Panc1 (cell line): ENCODE data around the gene PCSK2.

Experiments
- POLR2AphosphoS5 ChIP-seq: IDR thresholded peaks from 2 replicates; pipeline ENCODE4 v1.6.1; 2012; ENCODE audit warnings: mild to moderate bottlenecking, low read depth, low read length, moderate library complexity
- SIN3A ChIP-seq: IDR thresholded peaks from 2 replicates; pipeline ENCODE4 v1.6.1; 2012; ENCODE audit warnings: low read depth, mild to moderate bottlenecking, low read length, moderate library complexity, borderline replicate concordance; ENCODE audit not compliant: insufficient read depth
- TF ChIP-seq, protein P1 (sequence below), 2 experiments: IDR thresholded peaks; 2 replicates each; pipeline ENCODE4 v1.6.1; 2011 to 2012; ENCODE audit warnings: low read depth in 2 of 2, control low read depth in 1 of 2, low read length in 1 of 2, mild to moderate bottlenecking in 1 of 2, moderate library complexity in 1 of 2; ENCODE audit not compliant: insufficient read depth in 1 of 2
- TF ChIP-seq, protein P2 (sequence below): fragments of 450-650 bp; IDR thresholded peaks from 2 replicates; pipeline ENCODE4 v1.5.1; 2017; ENCODE audit warnings: mild to moderate bottlenecking

DNA sequence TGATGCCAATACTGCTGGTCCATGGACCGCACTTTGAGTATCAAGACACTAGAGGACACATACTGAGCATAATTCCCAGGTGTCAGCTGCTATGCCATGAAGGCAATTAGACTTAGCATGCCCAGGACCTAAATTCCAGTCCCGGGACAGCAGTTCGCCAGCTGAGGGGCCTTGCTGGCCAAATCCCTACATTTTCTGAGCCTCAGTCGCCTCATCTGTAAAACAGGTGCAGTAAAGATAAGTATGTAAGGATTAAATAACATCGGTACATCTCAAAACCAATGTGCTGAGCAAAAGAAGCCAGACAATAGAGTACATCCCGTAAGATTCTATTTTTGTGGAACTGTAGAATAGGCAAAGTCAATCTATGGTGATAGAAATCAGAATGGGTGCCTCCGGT, 303.3 kb downstream of the PCSK2 start:
- TF ChIP-seq, protein P1, sequence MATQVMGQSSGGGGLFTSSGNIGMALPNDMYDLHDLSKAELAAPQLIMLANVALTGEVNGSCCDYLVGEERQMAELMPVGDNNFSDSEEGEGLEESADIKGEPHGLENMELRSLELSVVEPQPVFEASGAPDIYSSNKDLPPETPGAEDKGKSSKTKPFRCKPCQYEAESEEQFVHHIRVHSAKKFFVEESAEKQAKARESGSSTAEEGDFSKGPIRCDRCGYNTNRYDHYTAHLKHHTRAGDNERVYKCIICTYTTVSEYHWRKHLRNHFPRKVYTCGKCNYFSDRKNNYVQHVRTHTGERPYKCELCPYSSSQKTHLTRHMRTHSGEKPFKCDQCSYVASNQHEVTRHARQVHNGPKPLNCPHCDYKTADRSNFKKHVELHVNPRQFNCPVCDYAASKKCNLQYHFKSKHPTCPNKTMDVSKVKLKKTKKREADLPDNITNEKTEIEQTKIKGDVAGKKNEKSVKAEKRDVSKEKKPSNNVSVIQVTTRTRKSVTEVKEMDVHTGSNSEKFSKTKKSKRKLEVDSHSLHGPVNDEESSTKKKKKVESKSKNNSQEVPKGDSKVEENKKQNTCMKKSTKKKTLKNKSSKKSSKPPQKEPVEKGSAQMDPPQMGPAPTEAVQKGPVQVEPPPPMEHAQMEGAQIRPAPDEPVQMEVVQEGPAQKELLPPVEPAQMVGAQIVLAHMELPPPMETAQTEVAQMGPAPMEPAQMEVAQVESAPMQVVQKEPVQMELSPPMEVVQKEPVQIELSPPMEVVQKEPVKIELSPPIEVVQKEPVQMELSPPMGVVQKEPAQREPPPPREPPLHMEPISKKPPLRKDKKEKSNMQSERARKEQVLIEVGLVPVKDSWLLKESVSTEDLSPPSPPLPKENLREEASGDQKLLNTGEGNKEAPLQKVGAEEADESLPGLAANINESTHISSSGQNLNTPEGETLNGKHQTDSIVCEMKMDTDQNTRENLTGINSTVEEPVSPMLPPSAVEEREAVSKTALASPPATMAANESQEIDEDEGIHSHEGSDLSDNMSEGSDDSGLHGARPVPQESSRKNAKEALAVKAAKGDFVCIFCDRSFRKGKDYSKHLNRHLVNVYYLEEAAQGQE (IDR thresholded peaks at IDR 0.05; ENCODE audit: insufficient read depth in 1 of 2, low read depth in 2 of 2, low read length in 1 of 2): no peak
- TF ChIP-seq, protein P2, sequence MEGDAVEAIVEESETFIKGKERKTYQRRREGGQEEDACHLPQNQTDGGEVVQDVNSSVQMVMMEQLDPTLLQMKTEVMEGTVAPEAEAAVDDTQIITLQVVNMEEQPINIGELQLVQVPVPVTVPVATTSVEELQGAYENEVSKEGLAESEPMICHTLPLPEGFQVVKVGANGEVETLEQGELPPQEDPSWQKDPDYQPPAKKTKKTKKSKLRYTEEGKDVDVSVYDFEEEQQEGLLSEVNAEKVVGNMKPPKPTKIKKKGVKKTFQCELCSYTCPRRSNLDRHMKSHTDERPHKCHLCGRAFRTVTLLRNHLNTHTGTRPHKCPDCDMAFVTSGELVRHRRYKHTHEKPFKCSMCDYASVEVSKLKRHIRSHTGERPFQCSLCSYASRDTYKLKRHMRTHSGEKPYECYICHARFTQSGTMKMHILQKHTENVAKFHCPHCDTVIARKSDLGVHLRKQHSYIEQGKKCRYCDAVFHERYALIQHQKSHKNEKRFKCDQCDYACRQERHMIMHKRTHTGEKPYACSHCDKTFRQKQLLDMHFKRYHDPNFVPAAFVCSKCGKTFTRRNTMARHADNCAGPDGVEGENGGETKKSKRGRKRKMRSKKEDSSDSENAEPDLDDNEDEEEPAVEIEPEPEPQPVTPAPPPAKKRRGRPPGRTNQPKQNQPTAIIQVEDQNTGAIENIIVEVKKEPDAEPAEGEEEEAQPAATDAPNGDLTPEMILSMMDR: no peak
- TF ChIP-seq POLR2AphosphoS5 (no peak), SIN3A (no peak)
